Activated CD8-positive, alpha-beta memory T cell treated with anti-CD3 and anti-CD28 coated beads for 1 hour (primary cell): ENCODE data around the gene CAMKK2.
"Not testable (repeated sequence)": the region's sequence is repeated elsewhere in the genome, so short reads cannot be mapped to it uniquely, and the experiment has no call there.

Experiments used
- DNase-seq, 2 donors: peaks; one replicate each; pipeline ENCODE4 v3.0.0-alpha.2; 2020; ENCODE audit warnings: low read depth in 1 of 2; ENCODE audit errors: extremely low read depth in 1 of 2

The CAMKK2 gene

DNA sequence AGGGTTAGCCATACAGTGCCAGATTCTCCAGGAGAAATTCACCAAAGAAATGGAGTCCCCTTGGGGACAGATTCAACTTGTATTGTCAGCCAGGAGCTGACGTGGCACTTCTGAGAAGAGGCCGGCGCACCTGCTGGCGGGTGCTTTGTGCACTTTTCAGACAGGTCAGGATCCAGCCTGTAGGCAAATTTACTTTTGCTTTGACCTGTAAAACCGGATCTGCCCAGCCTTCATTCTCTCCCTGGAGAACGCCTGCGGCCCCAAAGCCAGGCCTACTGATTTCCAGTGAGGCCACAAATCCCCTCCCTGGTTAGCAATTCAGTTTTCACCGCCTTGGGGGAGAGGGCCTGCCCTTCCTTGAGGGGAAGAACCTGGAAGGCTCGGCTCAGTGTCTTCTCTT is 69.2 kb downstream of the CAMKK2 start:
- DNase-seq = no peak

DNA sequence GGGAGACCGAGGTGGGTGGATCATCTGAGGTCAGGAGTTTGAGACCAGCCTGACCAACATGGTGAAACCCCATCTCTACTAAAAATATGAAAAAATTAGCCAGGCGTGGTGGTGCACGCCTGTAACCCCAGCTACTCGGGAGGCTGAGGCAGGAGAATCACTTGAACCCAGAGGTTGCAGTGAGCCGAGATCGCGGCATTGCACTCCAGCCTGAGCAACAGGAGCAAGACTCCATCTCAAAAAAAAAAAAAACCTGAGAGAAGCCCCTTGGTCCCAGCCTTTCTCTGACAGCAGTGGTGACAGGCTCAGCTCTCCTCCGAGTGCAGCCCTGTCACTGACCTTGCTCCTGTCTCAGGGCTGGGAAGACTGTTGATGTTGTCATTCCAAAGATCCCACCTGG is 69.6 kb downstream of the CAMKK2 start:
- DNase-seq = not testable (repeated sequence)

DNA sequence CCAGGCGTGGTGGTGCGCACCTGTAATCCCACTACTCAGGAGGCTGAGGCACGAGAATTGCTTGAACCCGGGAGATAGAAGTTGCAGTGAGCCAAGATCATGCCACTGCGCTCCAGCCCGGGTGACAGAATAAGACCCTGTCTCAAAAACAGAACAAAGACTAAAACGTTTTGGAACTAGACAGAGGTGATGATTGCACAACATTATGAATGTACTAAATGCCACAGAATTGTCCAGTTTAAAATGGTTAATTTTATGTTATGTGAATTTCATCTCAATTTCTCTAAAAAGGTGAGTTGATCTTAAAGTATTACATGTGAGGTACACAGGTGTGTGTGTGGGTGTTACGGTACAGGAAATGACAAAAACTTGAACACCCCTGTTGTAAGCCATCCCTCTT is 70.1 kb downstream of the CAMKK2 start:
- DNase-seq = no peak

DNA sequence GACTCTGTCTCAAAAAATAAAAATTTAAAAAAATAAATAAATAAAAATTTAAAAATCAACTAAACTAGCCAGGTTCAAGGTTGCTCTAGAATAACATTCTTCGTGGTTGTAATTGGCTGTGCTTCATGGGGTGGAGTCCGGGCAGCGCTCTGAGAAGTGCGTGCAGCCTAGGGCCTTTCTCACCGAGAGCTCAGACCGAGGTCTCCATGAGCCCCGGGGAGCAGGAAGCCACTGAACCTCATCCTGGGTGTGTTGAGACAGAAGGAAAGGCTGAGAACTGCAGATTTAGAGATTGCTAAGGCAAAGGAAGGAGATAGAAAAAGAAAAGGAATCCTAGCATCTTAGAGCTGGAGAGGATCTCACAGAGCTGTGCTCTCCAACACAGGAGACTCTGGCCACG is 71.9 kb downstream of the CAMKK2 start:
- DNase-seq = no peak

DNA sequence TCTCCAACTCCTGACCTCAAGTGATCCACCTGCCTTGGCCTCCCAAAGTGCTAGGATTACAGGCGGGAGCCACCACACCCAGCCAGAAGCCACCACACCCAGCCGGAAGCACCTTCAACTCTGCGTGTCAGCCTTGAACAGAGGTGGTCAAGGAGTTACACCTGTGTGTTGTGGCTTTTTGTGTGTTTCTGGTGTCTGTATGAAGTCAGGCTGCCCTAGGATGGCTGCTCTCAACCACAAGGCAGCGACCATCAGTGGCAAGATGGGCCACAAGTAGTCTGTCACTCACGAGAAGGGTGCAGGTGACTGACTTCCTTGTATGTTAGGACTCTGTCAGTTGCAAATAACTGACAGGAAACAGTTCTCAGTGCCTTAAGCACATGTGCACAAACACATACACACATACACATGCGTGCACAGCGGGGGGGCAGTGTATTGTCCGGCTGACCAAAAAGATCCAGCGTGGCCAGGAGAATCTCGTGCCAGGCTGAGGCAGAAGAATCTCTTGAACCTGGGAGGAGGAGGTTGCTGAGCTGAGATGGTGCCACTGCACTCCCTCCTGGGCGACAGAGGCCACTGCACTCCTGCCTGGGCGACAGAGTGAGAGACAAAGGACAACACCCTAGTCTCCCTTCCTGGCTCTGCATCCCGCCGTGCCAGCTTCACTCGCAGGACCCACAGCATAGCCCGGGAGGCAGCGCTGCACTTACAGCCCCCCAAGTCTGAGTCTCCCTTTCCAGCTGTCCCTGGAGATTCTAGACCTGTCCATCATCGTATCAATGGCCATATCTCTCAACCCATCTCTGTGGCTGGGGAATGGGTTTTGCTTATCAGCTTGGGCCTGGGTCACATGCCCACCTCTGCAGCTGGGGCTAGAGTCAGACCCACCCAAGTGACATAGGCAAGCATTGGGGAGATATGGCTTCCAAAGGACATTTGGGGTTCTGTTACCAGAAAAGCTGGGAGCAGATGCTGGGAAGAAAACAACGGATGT is 72.9 kb downstream of the CAMKK2 start:
- DNase-seq = no peak

DNA sequence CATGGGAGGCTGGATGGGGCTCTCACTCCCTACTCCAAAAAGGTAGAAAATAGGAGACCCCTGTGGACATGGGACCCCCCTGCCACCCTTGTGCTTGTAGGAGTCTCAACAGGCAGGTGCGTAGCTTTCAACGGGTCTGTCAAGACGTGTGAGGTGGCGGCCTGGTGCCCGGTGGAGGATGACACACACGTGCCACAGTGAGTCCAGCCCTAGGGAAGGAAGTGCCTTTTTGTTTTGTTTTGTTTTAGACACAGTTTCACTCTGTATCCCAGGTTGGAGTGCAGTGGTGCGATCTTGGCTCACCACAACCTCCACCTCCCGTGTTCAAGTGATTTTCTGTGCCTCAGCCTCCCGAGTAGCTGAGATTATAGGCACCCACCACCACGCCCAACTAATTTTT is 73.7 kb downstream of the CAMKK2 start:
- DNase-seq = no peak

DNA sequence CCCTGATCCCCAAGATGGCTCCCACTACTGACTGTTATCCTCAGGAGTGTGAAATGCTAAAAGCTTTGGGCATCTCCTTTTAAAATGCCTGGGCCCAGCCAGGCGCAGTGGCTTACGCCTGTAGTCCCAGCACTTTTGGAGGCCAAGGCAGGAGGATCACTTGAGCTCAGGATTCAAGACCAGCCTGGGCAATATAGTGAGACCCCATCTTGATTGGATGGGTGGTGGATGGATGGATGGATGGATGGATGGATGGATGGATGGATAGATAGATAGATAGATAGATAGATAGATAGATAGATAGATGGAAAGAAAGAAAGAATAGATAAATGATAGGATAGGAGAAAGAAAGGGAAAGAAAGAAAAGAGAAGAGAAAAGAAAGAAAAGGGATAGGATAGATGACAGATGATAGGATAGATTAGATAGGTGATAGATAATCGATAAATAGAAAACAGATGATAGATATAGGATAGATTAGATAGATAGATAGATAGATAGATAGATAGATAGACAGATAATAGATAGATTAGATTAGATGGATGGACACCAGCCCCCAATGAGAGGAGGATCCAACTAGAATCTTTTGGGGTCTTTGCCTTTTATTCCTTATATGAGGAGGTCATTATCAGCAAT is 77.0 kb downstream of the CAMKK2 start:
- DNase-seq = no peak

DNA sequence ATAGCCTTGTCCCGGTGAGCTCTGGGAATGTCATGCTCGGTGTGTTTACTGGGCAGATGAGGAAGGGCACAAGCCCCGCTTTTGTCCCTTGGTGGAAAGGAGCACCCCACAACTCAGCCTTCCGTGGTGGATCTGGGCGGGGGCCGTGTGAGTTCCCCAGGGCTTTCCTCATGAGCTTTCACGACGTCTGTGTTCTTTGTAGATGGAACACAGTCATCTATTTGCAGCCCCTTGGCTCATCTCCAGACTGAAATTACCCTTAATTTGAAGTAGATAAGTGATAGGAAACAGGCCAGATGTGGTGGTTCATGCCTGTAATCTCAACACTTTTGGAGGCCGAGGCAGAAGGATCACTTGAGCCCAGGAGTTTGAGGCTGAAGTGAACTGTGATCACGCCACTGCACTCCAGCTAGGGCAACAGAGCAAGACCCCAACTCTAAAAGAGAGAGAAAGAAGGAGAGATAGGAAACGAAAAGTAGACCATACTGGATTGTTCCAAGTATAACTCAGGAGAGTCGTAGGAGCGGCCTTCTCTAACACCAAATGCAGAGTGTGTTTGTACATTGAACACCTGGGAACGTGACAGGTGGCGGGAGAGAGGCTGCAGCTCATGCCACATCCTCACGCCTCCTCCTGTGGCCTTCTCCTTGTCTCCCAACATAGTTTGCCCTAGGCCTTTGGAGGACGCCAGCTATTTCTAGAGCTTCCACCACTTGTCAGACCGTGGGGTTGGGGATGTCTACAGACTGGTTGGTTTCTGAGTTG is 77.7 kb downstream of the CAMKK2 start:
- DNase-seq = no peak

DNA sequence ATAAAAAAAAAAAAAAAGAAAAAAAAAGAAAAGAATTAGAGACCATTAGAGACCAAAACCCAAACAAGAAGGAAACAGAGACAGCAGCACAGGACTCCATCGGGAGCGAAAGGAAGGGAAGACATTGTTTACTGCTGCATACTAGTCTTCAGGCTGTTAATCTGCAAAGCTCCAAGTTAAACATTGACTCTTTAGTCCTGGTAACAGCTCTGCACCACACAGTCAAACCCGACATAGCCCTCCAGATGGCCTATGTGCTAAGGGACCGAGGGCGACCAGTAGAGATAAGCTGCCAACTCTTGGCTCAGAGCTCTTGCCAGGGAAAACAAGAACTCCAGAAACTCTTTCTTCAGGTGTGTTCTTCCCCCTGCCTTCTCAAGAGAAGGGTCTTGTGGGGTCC is 78.7 kb downstream of the CAMKK2 start:
- no peak for DNase-seq

DNA sequence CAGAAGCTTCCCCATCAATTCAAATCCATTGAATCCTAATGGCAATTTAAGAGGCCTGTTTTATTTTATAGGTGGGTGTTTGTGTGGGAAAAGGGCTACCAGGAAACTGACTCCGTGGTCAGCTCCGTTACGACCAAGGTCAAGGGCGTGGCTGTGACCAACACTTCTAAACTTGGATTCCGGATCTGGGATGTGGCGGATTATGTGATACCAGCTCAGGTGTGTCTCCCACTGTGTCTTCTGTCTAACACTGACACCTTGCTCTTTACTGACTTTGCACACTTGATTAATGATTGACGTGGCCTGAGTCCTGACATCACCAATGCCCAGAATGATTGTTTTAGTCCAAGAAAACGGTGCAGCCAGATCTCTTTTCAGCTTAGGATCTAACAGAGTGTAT is 79.4 kb downstream of the CAMKK2 start:
- no peak for DNase-seq

DNA sequence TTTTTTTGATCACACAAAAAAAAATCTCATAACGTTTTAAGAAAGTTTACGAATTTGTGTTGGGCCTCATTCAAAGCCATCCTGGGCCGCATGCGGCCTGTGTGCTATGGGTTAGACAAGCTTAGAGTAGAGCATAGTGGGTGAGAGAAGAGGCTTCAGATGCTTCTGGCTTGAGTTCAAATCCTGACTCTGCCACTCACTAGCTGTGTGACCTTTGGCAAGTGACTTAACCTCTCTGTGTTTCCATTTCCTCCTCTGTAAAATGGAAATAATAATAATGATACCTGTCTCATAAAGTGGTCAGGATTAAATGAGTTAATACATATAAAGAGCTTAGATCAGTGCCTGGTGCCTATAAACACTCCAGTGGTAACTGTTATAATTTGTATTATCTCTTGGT is 80.4 kb downstream of the CAMKK2 start:
- DNase-seq = no peak

DNA sequence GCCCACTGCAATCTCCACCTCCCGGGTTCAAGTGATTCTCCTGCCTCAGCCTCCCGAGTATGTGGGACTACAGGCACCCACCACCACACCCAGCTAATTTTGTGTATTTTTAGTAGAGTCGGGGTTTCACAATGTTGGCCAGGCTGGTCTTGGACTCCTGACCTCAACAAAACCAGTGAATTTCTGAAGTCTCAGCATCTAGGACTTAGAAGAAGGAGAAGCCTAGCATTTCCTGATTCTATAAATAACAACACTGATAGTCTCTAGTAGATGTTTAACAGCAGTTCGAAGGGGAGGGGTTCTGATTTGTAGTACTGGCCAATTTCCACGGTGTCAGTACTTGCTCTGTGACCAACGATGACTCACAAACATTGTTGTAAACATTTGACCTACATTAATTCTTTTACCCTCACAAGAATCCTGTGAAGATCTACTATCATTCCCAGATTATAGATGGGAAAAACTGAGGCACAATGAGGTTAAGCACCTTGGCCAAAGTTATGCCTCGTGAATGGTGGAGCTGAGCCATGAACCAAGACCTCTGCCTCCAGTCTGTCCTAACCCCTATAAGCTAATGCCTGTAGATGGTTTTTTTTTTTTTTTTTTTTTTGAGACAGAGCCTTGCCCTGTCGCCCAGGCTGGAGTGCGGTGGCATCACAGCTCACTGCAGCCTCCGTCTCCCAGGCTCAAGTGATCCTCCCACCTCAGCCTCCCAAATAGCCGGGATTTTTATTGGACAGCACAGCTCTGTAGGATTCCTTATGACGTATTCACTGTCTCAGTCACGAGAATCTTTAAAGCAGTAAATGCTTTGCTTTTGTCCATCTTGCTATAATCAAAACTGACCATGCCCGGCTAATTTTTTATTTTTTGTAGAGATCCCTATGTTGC is 81.4 kb downstream of the CAMKK2 start:
- DNase-seq = no peak

DNA sequence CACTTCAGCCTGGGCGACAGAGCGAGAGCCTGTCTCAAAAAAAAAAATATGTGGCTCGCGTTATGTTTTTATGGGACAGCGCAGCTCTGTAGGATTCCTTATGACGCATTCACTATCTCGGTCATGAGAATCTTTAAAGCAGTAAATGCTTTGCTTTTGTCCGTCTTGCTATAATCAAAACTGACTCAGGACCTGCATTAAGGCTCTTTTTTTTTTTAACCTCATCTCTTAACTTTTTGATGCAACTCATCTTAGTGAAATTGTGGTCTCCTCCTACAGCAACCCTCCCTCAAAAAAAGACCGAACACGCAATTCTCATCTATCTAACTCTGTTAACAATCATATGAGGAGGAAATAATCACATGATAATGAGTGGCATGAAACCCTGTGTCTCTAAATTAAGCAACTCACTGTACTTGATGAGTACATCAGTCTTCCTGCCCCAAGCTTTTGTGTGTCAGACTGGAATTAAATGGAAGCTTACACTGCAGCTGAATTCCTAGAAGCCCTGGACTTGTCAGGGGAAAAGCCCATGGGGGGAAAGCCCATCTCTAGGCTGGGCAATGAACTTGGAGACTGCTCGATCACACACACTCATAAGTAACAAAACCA is 82.2 kb downstream of the CAMKK2 start:
- DNase-seq = no peak

DNA sequence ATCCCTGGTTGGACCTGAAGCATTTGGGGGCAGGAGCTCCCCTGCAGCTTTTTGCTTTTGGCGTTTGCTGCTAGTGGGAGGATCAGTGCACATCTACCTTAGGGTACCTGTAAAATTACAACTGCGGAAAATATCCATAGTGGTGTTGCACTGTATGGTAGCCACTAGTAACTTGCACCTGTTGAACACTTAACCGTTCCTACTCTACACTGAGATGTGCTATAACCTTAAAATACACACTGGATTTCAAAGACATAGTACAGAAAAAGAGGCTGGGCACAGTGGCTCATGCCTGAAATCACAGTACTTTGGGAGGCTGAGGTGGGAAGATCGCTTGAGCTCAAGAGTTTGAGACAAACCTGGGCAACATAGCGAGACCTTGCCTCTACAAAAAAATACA is 83.6 kb downstream of the CAMKK2 start:
- DNase-seq = no peak

DNA sequence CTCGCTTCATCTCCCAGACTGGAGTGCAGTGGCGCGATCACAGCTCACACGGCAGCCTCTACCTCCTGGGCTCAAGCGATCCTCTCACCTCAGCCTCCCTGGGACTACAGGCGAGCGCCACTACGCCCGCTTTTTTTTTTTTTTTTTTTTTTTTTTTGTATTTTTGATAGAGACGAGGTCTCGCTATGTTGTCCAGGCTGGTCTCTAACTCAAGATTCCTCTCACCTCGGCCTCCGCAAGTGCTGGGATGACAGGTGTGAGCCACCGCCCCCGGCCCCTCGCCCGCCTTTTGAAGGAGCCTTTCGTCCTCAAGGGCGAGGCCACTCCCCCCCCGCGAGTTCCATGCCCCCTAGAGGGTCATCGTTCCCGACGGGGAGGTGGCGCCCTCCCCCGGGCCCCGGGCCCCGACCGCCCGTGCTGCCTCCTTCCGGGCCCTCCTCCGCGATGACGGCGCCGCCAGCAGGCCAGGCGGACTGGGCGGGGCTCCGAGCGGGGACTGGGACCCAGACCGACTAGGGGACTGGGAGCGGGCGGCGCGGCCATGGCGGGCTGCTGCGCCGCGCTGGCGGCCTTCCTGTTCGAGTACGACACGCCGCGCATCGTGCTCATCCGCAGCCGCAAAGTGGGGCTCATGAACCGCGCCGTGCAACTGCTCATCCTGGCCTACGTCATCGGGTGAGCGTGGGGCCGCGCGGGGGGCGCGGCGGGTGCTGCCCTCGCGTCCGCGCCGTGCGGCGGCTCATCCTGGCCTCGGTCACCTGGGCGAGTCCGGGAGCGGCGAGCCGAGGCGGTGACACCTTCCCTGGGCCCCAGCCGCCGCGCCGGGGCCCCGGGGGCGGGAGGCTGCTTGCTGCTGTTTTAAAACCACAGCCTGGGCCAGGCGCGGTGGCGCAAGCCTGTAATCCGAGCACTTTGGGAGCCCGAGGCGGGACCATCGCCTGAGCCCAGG is 86.6 kb downstream of the CAMKK2 start, which contains the start of gene P2RX4:
Gene P2RX4 (plus strand): TSS at position 506 of the 949 bp plus-strand sequence. CDS start 36 bp downstream, at position 542.
- DNase-seq = peak; percentile 74 to 75

DNA sequence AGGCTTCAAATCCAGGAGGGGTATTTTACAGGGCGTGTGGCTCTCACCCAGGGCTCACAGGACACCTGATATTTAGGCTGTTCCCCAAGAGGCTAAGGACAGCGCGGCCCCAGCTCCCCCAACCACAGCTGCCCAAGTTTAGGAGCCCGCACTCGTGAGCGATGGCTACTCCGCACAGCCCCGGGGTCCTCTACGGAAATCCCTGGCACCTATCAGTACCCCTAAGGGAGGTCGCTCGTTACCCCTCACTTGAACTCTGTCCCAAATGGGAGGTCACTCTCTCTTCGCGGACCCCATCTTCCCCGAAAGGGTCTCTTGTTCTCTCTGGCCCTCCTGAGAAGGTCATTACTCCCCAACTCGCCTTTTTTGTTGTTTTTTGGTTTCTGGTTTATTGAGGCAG is 87.3 kb downstream of the CAMKK2 start:
- no peak for DNase-seq

DNA sequence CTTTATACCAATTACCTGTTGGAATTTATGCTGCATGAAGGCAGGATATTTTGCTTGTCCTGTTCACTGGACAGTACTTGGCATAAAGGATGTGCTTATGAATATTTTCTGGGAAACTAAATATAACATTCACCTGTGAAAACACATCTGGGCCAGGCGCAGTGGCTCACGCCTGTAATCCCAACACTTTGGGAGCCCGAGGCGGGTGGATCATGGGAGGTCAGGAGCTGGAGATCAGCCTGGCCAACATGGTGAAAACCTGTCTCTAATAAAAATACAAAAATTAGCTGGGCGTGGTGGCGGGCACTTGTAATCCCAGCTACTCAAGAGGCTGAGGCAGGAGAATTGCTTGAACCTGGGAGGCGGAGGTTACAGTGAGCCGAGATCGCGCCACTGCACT is 87.9 kb downstream of the CAMKK2 start:
- DNase-seq = not testable (repeated sequence)

DNA sequence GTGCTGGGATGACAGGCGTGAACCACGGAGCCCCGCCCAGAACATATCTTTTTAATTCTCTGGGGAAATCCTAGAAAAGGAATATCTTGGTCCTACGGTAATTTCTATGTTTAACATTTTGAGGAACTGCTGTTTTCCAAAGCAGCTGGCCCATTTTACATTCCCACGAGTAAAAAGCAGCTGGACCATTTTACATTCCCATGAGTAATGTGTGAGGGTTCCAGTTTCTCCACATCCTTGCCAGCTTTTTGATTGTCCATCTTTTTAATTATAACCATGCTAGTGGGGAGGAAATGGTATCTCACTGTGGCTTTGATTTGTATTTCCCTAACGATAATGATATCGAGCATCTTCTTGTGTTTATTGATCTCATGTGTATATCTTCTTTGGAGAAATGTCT is 91.0 kb downstream of the CAMKK2 start:
- DNase-seq = no peak

DNA sequence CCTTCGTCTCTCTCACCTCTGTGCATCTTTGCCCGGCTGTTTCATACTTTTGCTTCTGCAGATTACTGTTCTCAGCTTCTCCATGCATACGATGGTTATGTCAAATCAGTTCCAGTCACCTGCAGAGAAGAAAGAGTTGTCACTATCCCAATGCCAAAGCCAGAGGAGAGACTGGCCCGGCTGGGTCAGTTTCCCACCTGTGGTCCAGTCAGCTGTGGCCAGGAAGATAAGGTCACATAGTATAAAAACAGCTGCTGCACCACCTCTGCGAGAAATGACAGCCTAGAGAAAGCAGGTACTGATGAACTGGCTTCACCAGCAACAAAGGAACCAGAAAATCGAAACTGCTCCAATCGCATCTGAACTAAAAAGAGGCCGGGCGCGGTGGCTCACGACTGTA is 93.0 kb downstream of the CAMKK2 start:
- no peak for DNase-seq
